IMR-90 (cell line): ENCODE measurements around the gene DBF4B. TPM values are rescaled to one million over a fixed set of nuclear protein-coding genes. Genes with fewer than 3 reads are reported as not detected.
"Not testable (repeated sequence)": the region's sequence is repeated elsewhere in the genome, so short reads cannot be mapped to it uniquely, and the experiment has no call there.

Source experiments
- ATAC-seq: fragments of 200-7000 bp; cut with Tn5 transposase; 2 replicates; pipeline ENCODE4 v1.9.1; 2020; ENCODE audit warnings: low read depth, mild to moderate bottlenecking, moderate library complexity
- BruUV-seq: library from RNA; stranded (reverse); fragments of 400-500 nt; replicated peaks from 2 replicates; lab custom pipeline; 2021; lab: Mats Ljungman, UMichigan
- CTCF ChIA-PET: fragments of 300-600 bp; formaldehyde crosslinking; extraction: SDS; loops from one replicate; lab custom pipeline; 2021; ENCODE audit warnings: antibody characterized with exemption; lab: Yijun Ruan, JAX
- POLR2A ChIA-PET: fragments of 300-600 bp; sonication (Branson Sonifier 250); formaldehyde crosslinking; loops from one replicate; lab custom pipeline; 2022; ENCODE audit warnings: antibody characterized with exemption; ENCODE audit not compliant: unreplicated experiment; lab: Charles Lee
- DNase-seq: peaks from one replicate; pipeline ENCODE4 v3.0.0; 2013
- H2AFZ ChIP-seq: replicated peaks from 2 replicates; pipeline ENCODE3; 2013; ENCODE audit warnings: low read length, mild to moderate bottlenecking; ENCODE audit not compliant: poor library complexity
- H2AK5ac ChIP-seq: 2 replicates; pipeline ENCODE4 v1.6.1; 2013; ENCODE audit warnings: low read depth, low read length, inconsistent platforms
- H2AK9ac ChIP-seq: replicated peaks from 2 replicates; pipeline ENCODE3; 2013; ENCODE audit warnings: mild to moderate bottlenecking, low read depth, low read length, moderate library complexity; ENCODE audit not compliant: poor library complexity
- H2BK120ac ChIP-seq: 2 replicates; pipeline ENCODE4 v1.6.1; 2013; ENCODE audit warnings: low read depth, low read length, inconsistent platforms
- H2BK15ac ChIP-seq: 3 replicates; pipeline ENCODE4 v1.6.1; 2013; ENCODE audit warnings: low read depth, low read length, inconsistent platforms
- H2BK20ac ChIP-seq: 2 replicates; pipeline ENCODE4 v1.6.1; 2013; ENCODE audit warnings: low read depth, mild to moderate bottlenecking, inconsistent platforms, low read length, moderate library complexity
- H2BK5ac ChIP-seq: 2 replicates; pipeline ENCODE4 v1.6.1; 2013; ENCODE audit warnings: mild to moderate bottlenecking, low read depth, low read length, inconsistent platforms; ENCODE audit not compliant: poor library complexity, severe bottlenecking
- H3K14ac ChIP-seq: replicated peaks from 2 replicates; pipeline ENCODE4 v1.6.1; 2013; ENCODE audit warnings: low read depth, low read length, inconsistent platforms
- H3K18ac ChIP-seq: 2 replicates; pipeline ENCODE4 v1.6.1; 2013; ENCODE audit warnings: low read depth, low read length, control low read depth
- H3K23ac ChIP-seq: 2 replicates; pipeline ENCODE4 v1.6.1; 2013; ENCODE audit warnings: low read depth, low read length, inconsistent platforms
- H3K27ac ChIP-seq: 2 replicates; pipeline ENCODE4 v1.5.1; 2013; ENCODE audit warnings: mild to moderate bottlenecking, control low read depth, low read length; ENCODE audit not compliant: insufficient read depth
- H3K27me3 ChIP-seq: 2 replicates; pipeline ENCODE4 v1.6.1; 2013; ENCODE audit warnings: low read length; ENCODE audit not compliant: control insufficient read depth, insufficient read depth
- H3K36me3 ChIP-seq: 2 replicates; pipeline ENCODE4 v1.6.1; 2013; ENCODE audit warnings: low read length, mixed read lengths; ENCODE audit not compliant: control insufficient read depth, insufficient read depth
- H3K4ac ChIP-seq: 2 replicates; pipeline ENCODE4 v1.6.1; 2013; ENCODE audit warnings: low read depth, low read length, inconsistent platforms
- H3K4me1 ChIP-seq: 2 replicates; pipeline ENCODE4 v1.6.1; 2013; ENCODE audit warnings: low read length, mixed read lengths; ENCODE audit not compliant: control insufficient read depth, insufficient read depth
- H3K4me2 ChIP-seq: 2 replicates; pipeline ENCODE4 v1.6.1; 2013; ENCODE audit warnings: low read depth, mild to moderate bottlenecking, control low read depth, low read length, moderate library complexity
- H3K4me3 ChIP-seq: 2 replicates; pipeline ENCODE4 v1.5.1; 2013; ENCODE audit warnings: low read depth, mild to moderate bottlenecking, control low read depth, low read length, moderate library complexity; ENCODE audit not compliant: insufficient read depth
- H3K56ac ChIP-seq: 2 replicates; pipeline ENCODE4 v1.6.1; 2013; ENCODE audit warnings: low read length, inconsistent platforms; ENCODE audit not compliant: insufficient read depth; ENCODE audit errors: extremely low read depth
- H3K79me1 ChIP-seq, 2 experiments: 2 replicates each; pipeline ENCODE4 v1.6.1; 2013; ENCODE audit warnings: low read length in 2 of 2, inconsistent platforms in 1 of 2, low read depth in 1 of 2
- H3K9ac ChIP-seq: 2 replicates; pipeline ENCODE4 v1.6.1; 2013; ENCODE audit warnings: low read depth, low read length, control low read depth
- H3K9me1 ChIP-seq: 2 replicates; pipeline ENCODE4 v1.6.1; 2013; ENCODE audit warnings: low read length, inconsistent platforms; ENCODE audit not compliant: insufficient read depth
- H3K9me3 ChIP-seq: 2 replicates; pipeline ENCODE4 v1.6.1; 2013; ENCODE audit warnings: low read length; ENCODE audit not compliant: control insufficient read depth, insufficient read depth
- H4K20me1 ChIP-seq: 2 replicates; pipeline ENCODE4 v1.6.1; 2013; ENCODE audit warnings: low read length, inconsistent platforms; ENCODE audit not compliant: insufficient read depth
- H4K5ac ChIP-seq: 2 replicates; pipeline ENCODE4 v1.6.1; 2013; ENCODE audit warnings: mild to moderate bottlenecking, low read depth, low read length, control low read depth
- H4K8ac ChIP-seq, 2 experiments: 2 replicates each; pipeline ENCODE4 v1.6.1; 2013; ENCODE audit warnings: low read depth in 2 of 2, low read length in 2 of 2, control low read depth in 1 of 2, inconsistent platforms in 1 of 2
- H4K91ac ChIP-seq: 2 replicates; pipeline ENCODE4 v1.6.1; 2013; ENCODE audit warnings: low read depth, low read length, inconsistent platforms; ENCODE audit not compliant: insufficient read depth
- WGBS, 2 experiments: methylation state at CpG; one replicate each; pipeline versions ENCODE4 v1.1.5 to v1.1.7; 2013; ENCODE audit warnings: missing lambda C conversion rate in 2 of 2; ENCODE audit not compliant: insufficient read length in 1 of 2; ENCODE audit errors: extremely low coverage in 2 of 2; 5-methylcytosine and 5-hydroxymethylcytosine counted together
- dilution Hi-C: fragments of 300-500 bp; cut with HindIII; formaldehyde crosslinking; loops from one replicate; pipeline ENCODE4 v1.14.3; 2018; ENCODE audit warnings: low sequenced_read_pairs; ENCODE audit not compliant: unreplicated experiment
- in situ Hi-C: fragments of 300-500 bp; cut with MboI; formaldehyde crosslinking; loops from 3 replicates; pipeline ENCODE4 v1.14.3; 2019; ENCODE audit warnings: low sequenced_read_pairs, inconsistent platforms, mixed read lengths
- intact Hi-C: fragments of 100-400 bp; cut with micrococcal nuclease; formaldehyde crosslinking; loops from 2 replicates; pipeline ENCODE4 v1.10.0; 2022
- polyA plus RNA-seq, 3 experiments: library from polyadenylated mRNA; depleted of rRNA; stranded (reverse); fragments of >200 nt; gene quantifications; 2 replicates each; pipeline ENCODE4 v1.2.3, GENCODE V29; 2012; ENCODE audit warnings: low replicate concordance in 1 of 3
- total RNA-seq: library from RNA; depleted of rRNA; stranded (reverse); fragments of >200 nt; gene quantifications from 2 replicates; pipeline ENCODE4 v1.2.3, GENCODE V29; 2012

Gene DBF4B
- total and polyA plus RNA-seq, 2 of the 4 experiments (the other 2 are of a cell fraction): 3.6 to 10.2 TPM

GRCh38 chr17:44755180-44755579 lies 46.7 kb downstream of the DBF4B start:
- H3K27ac ChIP-seq, H4K20me1 ChIP-seq, H3K9ac ChIP-seq, H2BK120ac ChIP-seq, H3K4ac ChIP-seq, H2AFZ ChIP-seq, H2BK5ac ChIP-seq, H3K14ac ChIP-seq, H2AK9ac ChIP-seq, POLR2A ChIA-PET, CTCF ChIA-PET, H3K79me1 ChIP-seq, H3K18ac ChIP-seq, H4K5ac ChIP-seq, H2AK5ac ChIP-seq, in situ Hi-C loops, dilution Hi-C loops, H3K4me1 ChIP-seq, H4K91ac ChIP-seq, BruUV-seq, H3K4me3 ChIP-seq, DNase-seq, H3K23ac ChIP-seq, ATAC-seq, H4K8ac ChIP-seq, H3K9me1 ChIP-seq, intact Hi-C loops, H3K9me3 ChIP-seq, H3K36me3 ChIP-seq, H2BK20ac ChIP-seq, H3K4me2 ChIP-seq, H3K56ac ChIP-seq, H2BK15ac ChIP-seq: not testable (repeated sequence)
- 80% methylated on average over 1 of the region's 5 CpGs; no CpG with 5 or more reads in 1 of the 2 experiments for WGBS, 2 experiments
- H3K27me3 ChIP-seq: peaks cover 26% of the 10 kb centered on the region
